Right lung (tissue), 5 donors: ENCODE results near the gene MCAM. TPM values are rescaled to one million over a fixed set of nuclear protein-coding genes. Genes with fewer than 3 reads are reported as not detected.

ENCODE experiments used
- DNase-seq, 2 donors: peaks; one replicate each; pipeline ENCODE4 v3.0.0-alpha.2; 2013
- polyA plus RNA-seq, 5 donors: library from polyadenylated mRNA; unstranded; fragments of 120-200 nt; gene quantifications; one replicate each; pipeline versions ENCODE4 v1.2.1 to v1.2.3, GENCODE V29; 2013; ENCODE audit warnings: inconsistent platforms in 1 of 5, low replicate concordance in 1 of 5; ENCODE audit not compliant: insufficient read length in 5 of 5, insufficient read depth in 1 of 5

The MCAM gene
- polyA plus RNA-seq, 5 donors, result 89.3 to 139 (median 108) TPM

DNA sequence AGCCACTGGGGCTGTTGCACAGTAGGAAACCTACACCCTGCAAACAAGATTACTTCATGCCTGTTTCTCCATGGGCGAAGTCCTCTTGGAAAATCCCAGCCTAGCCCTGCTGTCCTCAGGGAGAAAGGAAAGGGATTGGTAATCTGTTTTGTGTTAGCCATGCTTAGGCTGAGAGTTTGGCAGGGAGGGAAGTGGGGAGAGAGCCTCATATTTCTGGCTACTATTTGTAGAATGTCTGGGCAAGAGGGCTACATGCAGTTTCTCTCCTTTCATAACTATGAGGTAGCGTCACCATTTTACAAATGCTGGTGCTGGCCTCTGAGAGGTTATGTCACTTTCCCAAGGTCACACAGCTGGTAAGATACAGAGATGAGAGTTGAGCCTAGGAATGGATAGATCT is 30.3 kb upstream of the MCAM start:
- DNase-seq, result no peak

DNA sequence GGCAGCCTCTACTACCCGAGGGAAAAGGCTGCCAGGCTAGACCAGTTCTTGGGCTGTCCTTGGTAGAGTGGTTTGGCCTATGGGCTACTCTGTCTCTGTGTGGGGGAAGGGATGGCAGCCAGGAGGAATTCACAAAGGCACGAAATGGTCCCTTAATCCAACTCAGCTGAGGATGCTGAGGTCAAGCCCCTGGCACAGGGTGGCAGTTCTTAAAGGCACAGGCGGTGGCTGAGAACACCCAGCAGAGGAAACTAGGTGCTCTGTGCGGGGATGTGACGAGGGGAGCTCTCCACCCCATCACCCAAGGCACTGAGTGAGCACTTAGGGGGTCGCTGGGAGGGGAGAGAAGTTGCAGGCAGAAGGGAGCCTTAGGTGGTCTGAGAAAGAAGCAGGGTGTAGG is 29.7 kb upstream of the MCAM start, which contains the start of gene MFRP:
MFRP (minus strand) TSS at position 101 of the 400 bp plus-strand sequence. CDS start 192 bp downstream, outside the sequence.
- no peak for DNase-seq

DNA sequence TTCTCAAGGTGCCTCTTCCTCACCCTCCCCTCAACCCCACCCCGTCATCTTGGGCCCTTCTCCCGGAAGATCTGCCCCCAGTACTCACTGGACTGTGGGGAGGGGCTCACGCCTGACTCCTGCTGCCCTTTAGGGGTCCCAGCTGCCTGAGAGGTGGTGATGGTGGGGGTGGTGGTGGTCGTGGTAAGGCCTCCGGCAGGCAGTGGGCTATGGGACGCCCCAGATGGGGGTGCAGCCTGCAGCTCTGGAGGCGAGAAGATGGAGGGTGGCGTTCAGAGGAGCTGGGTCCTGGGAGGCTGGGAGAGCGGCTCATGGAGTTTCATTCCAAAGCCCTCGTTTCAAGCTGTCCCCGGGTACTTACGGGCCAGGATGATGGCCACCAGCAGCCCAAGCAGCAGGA is 28.8 kb upstream of the MCAM start:
- DNase-seq, result no peak

DNA sequence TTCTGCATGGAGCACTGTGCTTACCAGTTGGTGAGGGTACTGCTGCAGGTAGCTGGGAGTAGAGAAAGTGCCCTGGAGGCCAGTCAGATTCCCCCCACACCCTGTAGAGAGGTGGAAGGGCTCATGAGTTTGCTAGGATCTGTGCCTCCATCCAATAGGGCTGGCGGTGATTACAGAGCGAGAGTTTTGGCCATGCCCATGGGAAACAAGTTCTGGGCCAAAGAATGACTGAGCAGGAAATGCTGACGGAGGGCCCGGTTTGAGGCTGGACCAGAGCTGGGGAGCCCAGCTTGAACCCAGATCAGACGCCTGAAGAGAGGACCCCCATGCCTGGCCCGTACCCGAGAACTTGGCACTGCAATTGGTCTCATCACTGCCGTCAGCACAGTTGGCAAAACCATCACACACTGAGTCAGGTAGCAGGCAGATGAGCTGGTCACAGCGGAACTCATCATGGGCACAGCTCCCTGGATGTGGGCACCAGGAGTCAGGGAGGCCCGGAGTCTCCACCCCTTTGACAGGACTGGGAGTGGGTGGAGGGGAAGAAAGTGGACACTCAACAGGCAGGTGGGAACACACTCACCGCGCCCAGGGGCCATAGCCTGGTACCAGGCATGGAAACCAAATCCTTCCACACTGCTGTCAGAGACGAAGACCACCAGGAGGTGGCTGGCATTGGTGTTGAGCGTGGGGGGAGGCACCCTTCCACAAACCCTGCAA is 27.5 kb upstream of the MCAM start:
- DNase-seq, result no peak

DNA sequence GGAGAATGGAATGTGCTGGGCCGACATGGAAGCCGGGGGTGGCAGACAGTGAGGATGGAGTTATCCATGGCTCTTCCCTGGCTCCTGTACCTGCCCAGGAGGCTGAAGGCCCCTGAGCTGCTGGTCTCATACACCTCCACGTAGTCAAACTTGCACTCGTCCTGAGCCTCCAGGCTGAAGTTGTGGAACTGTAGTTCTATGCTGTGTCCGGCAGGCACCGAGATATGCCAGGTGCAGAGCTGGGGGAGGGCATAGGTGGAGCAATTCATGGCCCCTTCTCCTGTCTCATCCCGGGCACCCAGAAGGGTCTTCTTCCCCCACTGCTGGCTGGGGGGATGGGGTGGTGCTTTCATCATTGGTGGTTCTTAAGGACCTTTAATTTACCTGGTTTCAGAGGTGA is 26.8 kb upstream of the MCAM start:
- no peak for DNase-seq

DNA sequence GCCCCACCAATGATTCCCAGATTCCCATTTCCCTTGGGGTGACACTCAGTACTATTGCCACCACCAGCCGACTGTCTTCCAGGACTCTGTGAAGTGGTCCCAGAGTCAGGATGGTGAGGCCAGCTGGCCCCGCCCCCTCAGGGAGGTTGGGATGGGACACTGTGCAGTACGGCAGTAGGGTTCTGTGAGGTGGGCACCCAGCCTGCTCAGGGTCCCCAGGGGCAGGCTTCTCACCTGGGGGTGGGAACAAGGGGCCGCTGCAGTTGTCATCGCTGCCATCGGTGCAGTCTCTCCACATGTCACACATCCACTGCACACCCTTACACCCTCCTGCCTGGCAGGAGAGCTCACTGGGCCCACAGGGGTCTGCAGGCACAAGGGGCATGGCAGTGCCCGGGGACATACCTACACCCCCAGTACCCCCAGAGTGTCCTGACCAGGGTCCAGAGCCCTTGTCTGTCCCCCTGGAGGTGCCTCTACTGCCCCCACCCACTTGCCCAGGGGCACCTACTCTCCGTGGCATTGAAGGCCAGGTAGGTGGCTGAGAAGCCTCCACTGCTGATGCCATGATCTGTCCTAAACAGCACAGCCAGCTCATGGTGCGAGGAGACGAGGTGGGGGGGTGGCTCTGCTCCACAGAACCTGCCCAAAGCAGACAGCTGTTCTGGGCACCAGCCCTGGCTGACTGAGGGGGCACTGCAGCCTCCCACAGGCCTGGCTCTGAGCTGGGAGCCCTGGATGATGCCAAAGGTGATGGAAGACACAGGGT is 25.6 kb upstream of the MCAM start:
- DNase-seq, result no peak

DNA sequence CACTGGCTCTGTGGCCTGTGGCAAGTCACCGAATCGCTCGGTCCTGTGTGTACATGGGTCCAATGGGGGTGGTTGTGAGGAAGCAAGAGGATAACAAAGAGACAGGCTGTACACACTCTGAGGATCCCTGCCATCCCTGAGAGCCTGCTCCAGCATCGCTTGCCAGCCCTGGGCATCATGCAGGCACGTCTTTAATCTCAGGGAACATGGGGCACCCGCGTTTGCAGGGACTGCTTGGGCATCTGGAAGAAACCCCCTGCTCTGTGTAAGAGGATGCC is 25.0 kb upstream of the MCAM start:
- DNase-seq, result no peak

DNA sequence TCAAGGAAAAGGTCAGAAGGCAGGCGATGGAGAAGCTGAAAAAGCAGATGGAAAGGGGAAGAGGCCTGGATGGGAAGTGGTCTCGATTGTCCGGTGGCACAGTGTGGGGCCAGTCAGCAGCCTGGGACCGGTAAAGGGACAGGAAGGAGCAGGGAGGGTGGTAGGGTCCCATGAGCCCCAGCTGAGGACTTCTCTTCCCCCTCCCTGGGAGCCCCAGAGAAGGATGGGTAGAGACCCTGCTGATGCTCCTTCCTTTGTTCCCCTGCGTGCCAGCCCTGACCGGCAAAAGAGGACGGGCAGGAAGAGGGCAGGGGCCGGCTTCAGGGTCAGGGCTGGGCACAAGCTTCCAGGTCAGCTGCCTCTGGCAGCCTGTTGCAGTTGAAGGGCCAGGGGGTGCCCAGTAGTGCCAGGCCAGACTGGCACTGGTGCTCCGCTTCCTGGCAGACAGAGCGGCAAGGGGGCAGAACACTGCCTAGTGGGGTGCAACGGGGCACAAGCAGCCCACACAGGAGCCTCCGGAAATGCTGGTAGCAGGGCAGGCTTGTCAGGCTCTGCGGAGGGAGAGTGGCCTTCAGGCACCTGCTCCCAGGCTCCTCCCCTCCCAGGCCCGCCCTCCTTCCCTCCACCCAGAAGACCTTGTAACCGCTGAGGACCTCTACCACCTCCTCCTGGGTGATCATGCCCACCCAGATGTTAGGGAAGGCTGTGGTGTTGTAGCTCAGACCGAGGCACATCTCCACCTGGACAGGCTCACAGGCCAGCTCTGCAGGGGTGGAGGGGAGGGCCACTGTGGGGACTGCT is 24.5 kb upstream of the MCAM start:
- no peak for DNase-seq

DNA sequence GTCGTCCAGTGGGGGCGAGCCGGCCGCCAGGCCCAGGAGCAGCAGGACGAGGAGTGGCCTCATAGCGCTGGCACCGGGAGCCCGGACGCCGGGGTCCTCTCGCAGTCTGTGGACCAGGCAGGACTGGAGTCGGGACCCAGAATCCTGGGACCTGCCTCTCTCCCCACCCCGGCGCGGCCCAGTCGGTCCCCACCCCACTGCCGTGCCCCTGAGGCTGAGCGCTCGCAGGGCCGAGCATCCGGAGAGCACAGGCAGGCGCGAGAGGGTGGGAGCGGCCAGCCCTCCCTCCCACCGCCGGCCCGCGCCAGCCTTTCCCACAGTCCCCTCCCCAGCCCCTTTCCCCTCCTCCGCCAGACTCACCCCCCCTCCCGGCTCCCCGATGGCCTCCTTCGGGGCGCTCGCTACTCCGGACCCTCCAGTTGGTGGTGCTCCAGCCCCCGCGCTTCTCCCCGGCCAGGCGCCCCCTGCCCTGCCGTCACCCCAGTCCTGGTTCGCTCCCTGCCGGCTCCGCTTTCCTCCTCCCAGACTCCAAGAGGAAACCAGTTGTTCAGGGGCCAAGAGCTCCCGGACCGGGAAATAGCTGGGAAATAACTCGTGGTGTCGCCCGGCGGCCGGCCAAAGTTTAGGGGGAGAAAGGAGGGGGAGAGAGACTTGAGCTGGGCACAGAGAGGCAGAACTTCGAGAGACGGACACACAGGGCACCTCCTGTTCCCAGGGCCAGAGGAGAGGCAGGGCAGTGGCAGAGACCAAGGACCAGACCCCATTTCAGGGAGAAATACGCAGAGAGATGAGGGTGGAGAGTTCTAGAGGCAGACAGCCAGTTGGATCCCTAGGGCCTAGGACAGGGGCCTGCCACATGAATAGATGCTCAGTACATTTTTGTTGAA is 23.6 kb upstream of the MCAM start, which contains the start of gene C1QTNF5:
C1QTNF5 (minus strand) TSS at position 549 of the 887 bp plus-strand sequence; CDS start at position 63, 486 bp downstream.
- DNase-seq, result peak; percentile 90 to 92

DNA sequence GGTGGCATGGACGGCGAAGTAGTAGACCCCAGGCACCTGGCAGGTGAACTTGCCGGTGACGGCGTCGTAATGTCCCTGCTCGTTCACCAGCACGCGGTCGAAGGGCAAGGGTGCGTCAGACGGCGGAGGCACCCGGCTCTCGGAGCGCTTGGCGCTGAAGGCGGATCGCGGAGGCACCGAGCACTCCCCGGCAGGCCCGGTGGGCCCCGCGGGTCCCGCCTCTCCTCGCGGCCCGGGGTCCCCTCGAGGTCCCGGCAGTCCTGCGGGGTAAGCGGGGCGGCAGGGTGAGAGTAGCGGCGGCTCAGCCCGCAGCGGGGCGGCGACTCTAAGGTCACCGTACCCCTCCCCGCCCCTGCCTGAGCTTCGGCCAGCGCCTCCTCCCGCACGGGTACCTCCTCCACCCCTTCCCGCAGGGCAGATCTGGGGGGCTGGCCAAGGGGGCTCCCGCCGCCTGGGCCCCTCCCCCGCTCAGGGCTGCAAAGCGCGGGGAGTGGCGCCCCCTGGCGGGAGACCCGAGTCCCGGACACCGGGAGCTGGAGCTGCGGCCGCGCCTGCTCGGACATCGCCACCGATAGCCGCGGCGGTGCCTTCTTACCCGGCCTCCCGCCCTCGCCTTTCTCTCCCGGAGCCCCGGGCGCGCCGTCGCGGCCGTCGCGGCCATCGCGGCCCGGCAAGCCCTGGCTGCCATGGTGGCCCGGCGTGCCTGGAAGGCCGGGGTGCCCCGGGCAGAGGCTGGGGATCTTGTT is 22.8 kb upstream of the MCAM start:
- peak in 1 of 2 donors; percentile 71 for DNase-seq

DNA sequence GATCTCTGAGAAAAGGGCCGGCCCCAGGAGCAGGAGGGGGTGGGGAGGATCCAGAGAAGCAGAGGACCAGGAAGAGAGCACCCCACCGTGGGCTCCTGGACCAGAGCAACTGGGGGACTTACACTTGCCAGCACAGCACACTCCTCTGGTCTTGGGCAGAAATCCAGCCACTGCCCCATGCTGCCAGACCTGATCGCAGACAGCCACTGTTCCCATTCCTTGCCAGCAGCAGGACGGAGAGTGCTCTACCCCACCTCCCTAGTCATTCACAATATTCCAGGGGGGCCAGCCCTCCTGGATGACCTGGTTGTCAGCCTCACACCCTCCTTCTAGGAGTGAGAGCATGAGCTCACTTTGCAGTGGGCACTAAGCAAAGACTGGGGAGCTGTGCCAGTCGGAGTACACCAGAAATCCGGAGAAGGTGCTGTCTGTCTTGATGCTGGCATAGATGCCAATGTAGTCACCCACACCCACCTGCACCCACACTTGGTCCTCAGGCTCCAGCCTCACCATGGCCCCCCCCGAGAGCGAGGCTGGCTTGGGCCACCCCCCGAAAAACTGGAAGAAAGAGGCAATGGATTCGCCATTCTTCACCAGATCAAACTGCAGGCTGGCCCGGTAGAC is 22.1 kb upstream of the MCAM start:
- no peak for DNase-seq

DNA sequence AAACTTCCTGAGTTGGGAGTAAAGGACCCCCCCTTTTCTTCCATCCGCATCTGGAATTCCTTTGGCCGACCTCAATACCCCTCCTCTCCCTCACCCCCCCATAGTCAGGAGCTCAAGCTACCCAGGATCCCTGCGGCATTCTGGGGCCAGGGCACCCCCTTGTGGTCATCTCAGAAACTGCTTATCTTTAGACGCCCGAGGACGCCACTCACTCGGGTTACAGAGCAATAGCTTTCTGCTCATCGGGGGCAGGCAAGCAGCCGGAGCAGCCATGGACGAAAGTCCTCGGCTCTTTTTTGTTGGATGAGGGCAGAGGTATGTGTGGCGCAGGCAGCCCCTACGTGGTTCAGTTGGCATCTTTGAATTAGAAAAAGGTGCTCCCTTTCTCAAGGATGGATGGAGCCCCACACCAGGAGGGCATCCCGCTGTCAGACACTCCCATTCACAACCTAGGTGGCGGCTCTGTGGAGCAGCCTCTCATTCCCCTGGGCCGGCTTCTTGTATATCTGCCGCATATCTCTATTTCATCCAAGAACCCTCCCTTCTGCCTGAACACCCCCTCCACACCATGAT is 21.5 kb upstream of the MCAM start:
- peak in 1 of 2 donors; percentile 72 for DNase-seq

DNA sequence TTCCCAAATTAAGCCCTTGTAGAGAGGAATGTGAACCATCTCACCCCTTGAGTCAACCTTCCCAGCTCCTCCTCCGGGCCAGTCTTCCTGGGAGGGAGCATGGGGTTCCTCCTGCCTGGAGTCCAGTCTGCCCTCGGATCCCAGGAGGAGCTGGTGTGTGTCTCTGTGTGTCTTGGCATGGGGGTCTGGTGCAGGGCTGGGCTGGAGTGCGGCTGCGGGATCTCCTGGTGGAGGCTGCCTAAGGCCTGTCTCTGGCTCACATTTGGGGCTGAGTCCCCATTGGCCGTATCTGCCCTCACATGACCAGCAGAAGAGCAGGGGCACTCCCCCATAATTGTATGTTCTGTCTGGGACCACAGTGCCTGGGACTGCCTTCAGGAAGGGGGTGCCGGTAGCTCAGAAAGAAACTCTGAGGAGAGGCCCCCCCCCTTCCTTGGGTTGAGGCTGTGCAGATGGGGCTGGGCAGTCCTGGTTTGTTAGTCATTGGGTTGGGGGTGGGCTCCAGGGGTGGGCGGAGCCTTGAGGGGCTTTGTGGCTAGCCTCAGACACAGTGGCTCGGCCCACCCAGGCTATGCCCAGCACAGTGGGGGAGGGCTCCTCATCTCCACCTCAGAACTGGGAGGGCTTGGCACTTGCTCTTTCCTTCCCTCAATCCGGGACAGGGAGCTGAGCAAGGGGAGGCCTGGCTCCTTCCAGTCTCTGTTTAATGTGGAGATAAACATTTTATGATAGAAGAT is 20.8 kb upstream of the MCAM start:
- DNase-seq, result no peak

DNA sequence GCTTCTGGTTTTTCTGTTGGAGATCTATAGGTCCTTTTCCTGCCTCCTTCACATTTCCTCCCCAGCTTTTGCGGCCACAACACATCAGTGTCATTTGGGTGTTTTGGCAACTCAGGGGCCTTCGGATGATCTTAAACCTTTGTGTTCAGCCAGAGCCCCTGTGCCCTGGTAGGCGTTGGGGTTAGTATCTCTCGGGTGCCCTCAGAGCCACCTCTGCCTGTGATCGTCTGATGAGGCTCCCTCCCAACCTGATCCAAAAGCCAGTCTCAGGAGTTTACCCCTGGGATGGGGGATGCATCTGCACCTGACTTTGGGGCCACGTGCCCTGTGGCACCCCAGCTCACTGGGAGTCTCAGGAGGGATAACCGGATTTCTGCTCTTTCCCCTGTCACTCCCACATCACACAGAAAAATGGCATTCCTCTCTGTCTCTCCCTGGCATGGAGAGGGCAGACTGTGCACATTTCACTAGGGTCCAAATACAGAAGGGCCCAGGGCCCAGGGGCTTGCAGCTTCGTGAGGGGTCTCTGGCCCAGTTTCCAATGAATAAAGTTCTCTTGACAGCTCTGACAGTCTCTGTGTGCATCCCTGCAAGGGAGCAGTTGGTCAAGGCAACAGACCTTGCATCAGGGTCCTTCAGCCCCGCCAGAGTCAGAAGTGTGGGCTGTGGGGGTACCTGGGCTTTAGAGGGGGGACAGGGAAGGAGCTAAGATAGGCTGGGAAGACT is 20.0 kb upstream of the MCAM start:
- DNase-seq, result no peak

DNA sequence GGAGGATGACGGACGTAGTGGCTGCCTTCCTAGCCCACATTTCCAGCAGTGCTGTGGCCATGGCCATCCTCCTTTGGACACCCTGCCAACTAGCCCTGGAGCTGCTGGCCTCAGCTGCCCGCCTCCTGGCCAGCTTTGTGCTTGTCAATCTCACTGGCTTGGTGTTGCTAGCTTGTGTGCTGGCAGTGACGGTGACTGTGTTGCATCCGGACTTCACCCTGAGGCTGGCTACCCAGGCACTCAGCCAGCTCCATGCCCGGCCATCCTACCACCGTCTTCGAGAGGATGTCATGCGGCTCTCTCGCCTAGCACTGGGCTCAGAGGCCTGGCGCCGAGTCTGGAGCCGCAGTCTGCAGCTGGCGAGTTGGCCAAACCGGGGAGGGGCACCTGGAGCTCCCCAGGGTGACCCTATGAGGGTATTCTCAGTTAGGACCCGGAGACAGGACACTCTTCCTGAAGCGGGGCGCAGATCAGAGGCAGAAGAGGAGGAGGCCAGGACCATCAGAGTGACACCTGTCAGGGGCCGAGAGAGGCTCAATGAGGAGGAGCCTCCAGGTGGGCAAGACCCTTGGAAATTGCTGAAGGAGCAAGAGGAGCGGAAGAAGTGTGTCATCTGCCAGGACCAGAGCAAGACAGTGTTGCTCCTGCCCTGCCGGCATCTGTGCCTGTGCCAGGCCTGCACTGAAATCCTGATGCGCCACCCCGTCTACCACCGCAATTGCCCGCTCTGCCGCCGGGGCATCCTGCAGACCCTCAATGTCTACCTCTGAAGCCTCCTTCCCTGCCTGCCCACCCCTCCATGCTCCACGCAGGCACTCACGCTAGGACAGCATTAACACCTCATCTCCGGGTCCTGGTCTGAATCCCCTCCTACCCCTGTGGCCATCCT is 19.0 kb upstream of the MCAM start:
- no peak for DNase-seq

DNA sequence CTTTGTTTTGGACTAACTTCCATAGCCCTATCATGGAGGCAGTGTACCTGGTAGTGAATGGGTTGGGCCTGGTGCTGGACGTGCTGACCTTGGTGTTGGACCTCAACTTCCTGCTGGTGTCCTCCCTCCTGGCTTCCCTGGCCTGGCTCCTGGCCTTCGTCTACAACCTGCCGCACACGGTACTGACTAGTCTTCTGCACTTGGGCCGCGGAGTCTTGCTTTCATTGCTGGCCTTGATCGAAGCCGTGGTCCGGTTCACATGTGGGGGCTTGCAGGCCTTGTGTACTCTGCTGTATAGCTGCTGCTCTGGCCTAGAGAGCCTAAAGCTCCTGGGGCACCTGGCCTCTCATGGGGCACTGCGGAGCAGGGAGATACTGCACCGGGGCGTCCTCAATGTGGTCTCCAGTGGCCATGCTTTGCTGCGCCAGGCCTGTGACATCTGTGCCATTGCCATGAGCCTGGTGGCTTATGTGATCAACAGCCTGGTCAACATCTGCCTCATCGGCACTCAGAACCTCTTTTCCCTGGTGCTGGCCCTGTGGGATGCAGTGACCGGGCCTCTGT is 18.2 kb upstream of the MCAM start:
- no peak for DNase-seq
